Measurements from ENCODE around the gene FRMD8. TPM values are rescaled to one million over a fixed set of nuclear protein-coding genes. Genes with fewer than 3 reads are reported as not detected.

Gene FRMD8
- total RNA-seq, 1 experiment from 2014 or later, result 22.7 TPM

- Histone ChIP-seq H3K4me2 (ENCODE audit: insufficient read depth, insufficient read length, low read length) (no peak overlapping the region), H4K8ac (replicated peaks; ENCODE audit: insufficient read length, low read depth, low read length) (no peak overlapping the region), H3K4ac (ENCODE audit: low read depth, low read length) (no peak overlapping the region), H3K18ac (ENCODE audit: insufficient read length, low read depth, low read length) (no peak overlapping the region), H2BK12ac (ENCODE audit: insufficient read length, low read depth, low read length) (no peak overlapping the region), H2BK20ac (ENCODE audit: low read depth, low read length, poor library complexity, severe bottlenecking) (no peak overlapping the region), H2BK5ac (ENCODE audit: insufficient read length, low read length) (no peak overlapping the region), H3K56ac (ENCODE audit: insufficient read length, low read depth, low read length) (no peak overlapping the region), H3T11ph (ENCODE audit: low read length) (no peak overlapping the region), H2AK5ac (ENCODE audit: insufficient read length, low read length) (no peak overlapping the region), H3K4me1 (ENCODE audit: insufficient read depth, low read length) (0 out of 2 replicates have a peak, but pooled peaks cover 2% of the 10 kb centered on the region), H3K9me3 (ENCODE audit: control insufficient read depth, low read depth, low read length) (no peaks in the 10 kb centered on the region), H4K91ac (ENCODE audit: insufficient read length, low read depth, low read length) (no peak overlapping the region), H3K27ac (ENCODE audit: insufficient read length, low read depth, low read length) (no peak overlapping the region), H4K5ac (ENCODE audit: insufficient read length, low read depth, low read length) (no peak overlapping the region), H2BK120ac (ENCODE audit: low read depth, low read length, poor library complexity, severe bottlenecking) (no peak overlapping the region), H3K23ac (ENCODE audit: insufficient read length, low read depth, low read length) (no peak overlapping the region), H3K79me1 (ENCODE audit: insufficient read depth, low read depth, low read length, poor library complexity, severe bottlenecking) (no peaks in the 10 kb centered on the region), H4K20me1 (ENCODE audit: control insufficient read depth, insufficient read depth, insufficient read length) (no peaks in the 10 kb centered on the region), H3K14ac (ENCODE audit: insufficient read depth, low read length) (no peak overlapping the region), H3K23me2 (ENCODE audit: insufficient read length, low read depth, low read length, poor library complexity, severe bottlenecking) (no peaks in the 10 kb centered on the region), H2BK15ac (ENCODE audit: low read depth, low read length) (no peak overlapping the region), H2AFZ (ENCODE audit: low read length) (no peak overlapping the region), H3K79me2 (ENCODE audit: insufficient read depth, low read length) (no peaks in the 10 kb centered on the region), H3K27me3 (ENCODE audit: insufficient read depth, low read length) (no peaks in the 10 kb centered on the region), H3K9ac (ENCODE audit: extremely low read depth, insufficient read length, low read length) (no peak overlapping the region)
- Mint-ChIP-seq H3K36me3 (ENCODE audit: insufficient read depth in 1 of 3, low read depth in 3 of 3) (no peaks in the 10 kb centered on the region), H3K9me3 (no peaks in the 10 kb centered on the region), H3K27ac (peak overlapping the region in 1 of 3 experiments; percentile 4; a peak in 1 of 7 replicates), H3K4me3 (peak overlapping the region in 1 of 2 experiments; percentile 44; a peak in 1 of 5 replicates), H3K4me1 (peaks cover 9 to 17% of the 10 kb centered on the region in 2 experiments), H3K27me3 (ENCODE audit: low read depth) (peaks cover 9% of the 10 kb centered on the region; the same call in 1 of the 2 replicates)
- no CpG with 5 or more reads among the region's 8 CpGs for WGBS (ENCODE audit: extremely low coverage, insufficient read length, low lambda C conversion rate)
- no peak for DNase-seq
- peak; percentile 45 for TF ChIP-seq CTCF (conservative IDR thresholded peaks at IDR 0.05)
These were observed 8.7 kb upstream of the FRMD8 start for GRCh38 chr11:65377777-65378176.

All from H9 (cell line).